AG04450 (cell line): ENCODE data around the gene LILRB2. TPM values are rescaled to one million over a fixed set of nuclear protein-coding genes. Genes with fewer than 3 reads are reported as not detected.

Experiments
- CTCF ChIA-PET: fragments of 300-600, 350-600 bp; formaldehyde crosslinking; extraction: SDS; loops from one replicate; lab custom pipeline; 2022; ENCODE audit warnings: antibody characterized with exemption, inconsistent platforms; lab: Charles Lee
- POLR2A ChIA-PET: fragments of 350-600 bp; formaldehyde crosslinking; extraction: SDS; loops from one replicate; lab custom pipeline; 2021; ENCODE audit warnings: antibody characterized with exemption, inconsistent platforms; lab: Yijun Ruan, JAX
- DNase-seq: peaks from one replicate; pipeline ENCODE4 v3.0.0-alpha.2; 2011; ENCODE audit warnings: low read depth, low spot score
- H3K27ac ChIP-seq: one replicate; pipeline ENCODE4 v1.5.1; 2012; ENCODE audit warnings: low read depth, low read length, control low read depth
- H3K27me3 ChIP-seq: one replicate; pipeline ENCODE4 v1.6.0; 2012; ENCODE audit warnings: low read length; ENCODE audit not compliant: control insufficient read depth, insufficient read depth
- H3K4me3 ChIP-seq: 2 replicates; pipeline ENCODE4 v1.5.1; 2011; ENCODE audit warnings: mild to moderate bottlenecking, low read depth, low read length, control low read depth
- H3K9me3 ChIP-seq: 2 replicates; pipeline ENCODE4 v1.5.1; 2012; ENCODE audit warnings: low read length; ENCODE audit not compliant: control insufficient read depth, insufficient read depth
- CTCF ChIP-seq: IDR thresholded peaks from 2 replicates; pipeline ENCODE4 v1.5.1; 2011; ENCODE audit warnings: low read depth, low read length, control low read depth, inconsistent platforms
- polyA plus RNA-seq: library from polyadenylated mRNA; depleted of rRNA; stranded (reverse); fragments of >200 nt; gene quantifications from 2 replicates; pipeline ENCODE4 v1.2.3, GENCODE V29; 2011

Gene LILRB2
- polyA plus RNA-seq, 1 experiment = not detected

GRCh38 chr19:54312011-54312410, 31.1 kb upstream of the LILRB2 start:
- CTCF ChIA-PET = no interaction called here
- DNase-seq = no peak
- no peak for TF ChIP-seq CTCF
- H3K27ac ChIP-seq = no peak overlapping the region
- no peaks in the 10 kb centered on the region for H3K27me3 ChIP-seq
- no peaks in the 10 kb centered on the region; the same call in 1 of the 2 replicates for H3K9me3 ChIP-seq
- POLR2A ChIA-PET = no interaction called here
- H3K4me3 ChIP-seq = no peak overlapping the region

GRCh38 chr19:54311486-54311885, 30.6 kb upstream of the LILRB2 start:
- ChIA-PET CTCF (interaction anchor here (0.7 kb wide), 1 partner anchor 13 kb away, joined by 3 read pairs; no protein-coding TSS in a partner anchor), POLR2A (no interaction called here)
- no peak overlapping the region for H3K4me3 ChIP-seq

GRCh38 chr19:54310543-54310942, 29.6 kb upstream of the LILRB2 start:
- CTCF ChIA-PET = no interaction called here
- no peak overlapping the region for H3K27ac ChIP-seq
- TF ChIP-seq CTCF = no peak
- POLR2A ChIA-PET = no interaction called here
- H3K27me3 ChIP-seq = no peaks in the 10 kb centered on the region
- H3K9me3 ChIP-seq = no peaks in the 10 kb centered on the region; the same call in 1 of the 2 replicates
- no peak for DNase-seq
- H3K4me3 ChIP-seq = no peak overlapping the region

More at GRCh38 chr19:54311486-54311885, 30.6 kb upstream of the LILRB2 start:
- no peaks in the 10 kb centered on the region for H3K27me3 ChIP-seq
- no peak overlapping the region for H3K27ac ChIP-seq
- no peak for TF ChIP-seq CTCF
- H3K9me3 ChIP-seq = no peaks in the 10 kb centered on the region; the same call in 1 of the 2 replicates
- DNase-seq = no peak

GRCh38 chr19:54309811-54310210, 28.9 kb upstream of the LILRB2 start:
- DNase-seq = no peak
- POLR2A ChIA-PET = no interaction called here
- Histone ChIP-seq H3K27ac (no peak overlapping the region), H3K27me3 (no peaks in the 10 kb centered on the region), H3K4me3 (no peak overlapping the region), H3K9me3 (no peaks in the 10 kb centered on the region; the same call in none of the 2 replicates)
- CTCF ChIA-PET = no interaction called here
- no peak for TF ChIP-seq CTCF

GRCh38 chr19:54307389-54308020, 26.6 kb upstream of the LILRB2 start:
- ChIA-PET POLR2A (no interaction called here), CTCF (interaction anchor here (0.7 to 1.2 kb wide), 2 partner anchors 42 to 83 kb away, joined by 4 to 5 read pairs; no protein-coding TSS in a partner anchor)
- H3K9me3 ChIP-seq = no peaks in the 10 kb centered on the region; the same call in none of the 2 replicates
- no peak for TF ChIP-seq CTCF
- no peak overlapping the region for H3K27ac ChIP-seq
- no peak overlapping the region for H3K4me3 ChIP-seq
- no peaks in the 10 kb centered on the region for H3K27me3 ChIP-seq
- DNase-seq = no peak
